PC-3 (cell line): ENCODE measurements around the gene TTC12. TPM values are rescaled to one million over a fixed set of nuclear protein-coding genes. Genes with fewer than 3 reads are reported as not detected.

ENCODE experiments used
- ATAC-seq: fragments of 200-7000 bp; cut with Tn5 transposase; 2 replicates; pipeline ENCODE4 v1.9.1; 2020; ENCODE audit warnings: mild to moderate bottlenecking, moderate library complexity
- BruUV-seq: library from RNA; stranded (reverse); fragments of 400-500 nt; replicated peaks from 2 replicates; lab custom pipeline; 2021; lab: Mats Ljungman, UMichigan
- CTCF ChIA-PET: fragments of 300-600 bp; sonication (Branson Sonifier 250); formaldehyde crosslinking; loops from one replicate; lab custom pipeline; 2022; ENCODE audit warnings: antibody characterized with exemption; lab: Charles Lee
- POLR2A ChIA-PET: fragments of 300-600 bp; sonication (Branson Sonifier 250); formaldehyde crosslinking; loops from one replicate; lab custom pipeline; 2022; ENCODE audit warnings: antibody characterized with exemption; ENCODE audit not compliant: unreplicated experiment; lab: Charles Lee
- DNase-seq: peaks from one replicate; pipeline ENCODE4 v3.0.0-alpha.2; 2015
- H2AFZ ChIP-seq: fragments of 300-600 bp; sonication (generic); 2 replicates; pipeline ENCODE4 v1.6.0; 2016; ENCODE audit warnings: antibody characterized with exemption, low read length
- H3F3A ChIP-seq: fragments of 300-600 bp; sonication (generic); one replicate; pipeline ENCODE4 v1.6.0; 2017; ENCODE audit warnings: antibody characterized with exemption, low read length, control low read depth, mild to moderate bottlenecking; ENCODE audit not compliant: unreplicated experiment
- H3K27ac ChIP-seq: fragments of 300-600 bp; sonication (generic); 2 replicates; pipeline ENCODE4 v1.5.1; 2016; ENCODE audit warnings: mild to moderate bottlenecking, low read length
- H3K27me3 ChIP-seq: fragments of 300-600 bp; sonication (generic); 2 replicates; pipeline ENCODE4 v1.6.1; 2016; ENCODE audit warnings: low read length, mixed read lengths
- H3K36me3 ChIP-seq: fragments of 300-600 bp; sonication (generic); 2 replicates; pipeline ENCODE4 v1.6.1; 2016; ENCODE audit warnings: low read depth, mixed run types, low read length, mixed read lengths
- H3K4me1 ChIP-seq: fragments of 300-600 bp; sonication (generic); 2 replicates; pipeline ENCODE4 v1.5.1; 2016; ENCODE audit warnings: low read length; ENCODE audit not compliant: insufficient read depth
- H3K4me2 ChIP-seq: fragments of 300-600 bp; sonication (generic); 2 replicates; pipeline ENCODE4 v1.6.0; 2016; ENCODE audit warnings: low read length
- H3K4me3 ChIP-seq: fragments of 300-600 bp; sonication (generic); 2 replicates; pipeline ENCODE4 v1.5.1; 2016; ENCODE audit warnings: mild to moderate bottlenecking, low read length, mixed read lengths
- H3K79me2 ChIP-seq: fragments of 300-600 bp; sonication (generic); 2 replicates; pipeline ENCODE4 v1.6.1; 2017; ENCODE audit warnings: low read length, mixed read lengths
- H3K9ac ChIP-seq: fragments of 300-600 bp; sonication (generic); 2 replicates; pipeline ENCODE4 v1.6.0; 2016; ENCODE audit warnings: mild to moderate bottlenecking, low read length
- H3K9me2 ChIP-seq: fragments of 300-600 bp; sonication (generic); replicated peaks from 2 replicates; pipeline ENCODE4 v1.6.1; 2016; ENCODE audit warnings: mixed run types, low read length, mixed read lengths
- H3K9me3 ChIP-seq: fragments of 300-600 bp; sonication (generic); 2 replicates; pipeline ENCODE4 v1.6.1; 2016; ENCODE audit warnings: low read length, mixed read lengths
- H4K20me1 ChIP-seq: fragments of 300-600 bp; sonication (generic); 2 replicates; pipeline ENCODE4 v1.6.1; 2016; ENCODE audit warnings: low read length, mixed read lengths
- CTCF ChIP-seq: fragments of 300-600 bp; sonication (generic); conservative IDR thresholded peaks from 2 replicates; pipeline ENCODE4 v1.5.1; 2017; ENCODE audit warnings: antibody characterized with exemption, low read depth, mild to moderate bottlenecking, low read length
- EZH2 ChIP-seq: fragments of 300-600 bp; sonication (generic); IDR thresholded peaks from one replicate; pipeline ENCODE4 v1.6.1; 2017; ENCODE audit warnings: antibody characterized with exemption, mild to moderate bottlenecking, low read length; ENCODE audit not compliant: unreplicated experiment
- EZH2phosphoT487 ChIP-seq: fragments of 300-600 bp; sonication (generic); IDR thresholded peaks from 2 replicates; pipeline ENCODE4 v1.6.1; 2018; ENCODE audit warnings: mild to moderate bottlenecking, antibody characterized with exemption, low read length, borderline replicate concordance
- intact Hi-C: fragments of 100-400 bp; cut with micrococcal nuclease; formaldehyde crosslinking; loops from 2 replicates; pipeline ENCODE4 v1.9.0; 2023
- total RNA-seq: library from RNA; depleted of rRNA; stranded (reverse); fragments of >200 nt; gene quantifications from 2 replicates; pipeline ENCODE4 v1.2.3, GENCODE V29; 2014

TTC12 gene
- total RNA-seq, 1 experiment from 2014 or later = 13.1 TPM

GRCh38 chr11:113324250-113324649 lies 9.9 kb downstream of the TTC12 start:
- Histone ChIP-seq H3K9me3 (no peaks in the 10 kb centered on the region), H3K79me2 (no peaks in the 10 kb centered on the region), H3K4me3 (no peak overlapping the region), H3K4me2 (no peak overlapping the region), H3K27ac (no peak overlapping the region), H3K9ac (no peak overlapping the region), H3K36me3 (no peaks in the 10 kb centered on the region; the same call in 1 of the 2 replicates), H2AFZ (no peak overlapping the region), H3F3A (no peaks in the 10 kb centered on the region), H3K9me2 (no peaks in the 10 kb centered on the region), H3K27me3 (no peaks in the 10 kb centered on the region), H4K20me1 (no peaks in the 10 kb centered on the region), H3K4me1 (no peaks in the 10 kb centered on the region)
- ATAC-seq (no peak), DNase-seq (no peak)
- CTCF ChIA-PET = no interaction called here
- TF ChIP-seq CTCF (no peak), EZH2phosphoT487 (no peak), EZH2 (no peak)
- intact Hi-C loops = no loop called here
- BruUV-seq = no TSS peak
- POLR2A ChIA-PET = no interaction called here

GRCh38 chr11:113329725-113330124 lies 15.3 kb downstream of the TTC12 start:
- BruUV-seq = no TSS peak
- no peaks in the 10 kb centered on the region for H4K20me1 ChIP-seq
- DNase-seq (no peak), ATAC-seq (no peak)
- H3K9me2 ChIP-seq = no peaks in the 10 kb centered on the region
- no peaks in the 10 kb centered on the region for H3K4me1 ChIP-seq
- no peak overlapping the region for H3K4me3 ChIP-seq
- H3K9me3 ChIP-seq = no peaks in the 10 kb centered on the region
- H3K27me3 ChIP-seq = no peaks in the 10 kb centered on the region
- ChIA-PET POLR2A (no interaction called here), CTCF (no interaction called here)
- H3K79me2 ChIP-seq = no peaks in the 10 kb centered on the region
- no peak overlapping the region for H3K27ac ChIP-seq
- H3K4me2 ChIP-seq = no peak overlapping the region
- no peaks in the 10 kb centered on the region for H3F3A ChIP-seq
- H2AFZ ChIP-seq = no peak overlapping the region
- 0 out of 2 replicates have a peak, but pooled peaks cover 6% of the 10 kb centered on the region for H3K36me3 ChIP-seq
- intact Hi-C loops = no loop called here
- no peak for TF ChIP-seq EZH2phosphoT487
- no peak overlapping the region for H3K9ac ChIP-seq

- DNase-seq (no peak), ATAC-seq (no peak)
- BruUV-seq = no TSS peak
- Histone ChIP-seq H2AFZ (no peak overlapping the region), H3K36me3 (peaks cover 22% of the 10 kb centered on the region), H3K9me2 (no peaks in the 10 kb centered on the region), H3K79me2 (no peaks in the 10 kb centered on the region), H3K27ac (no peak overlapping the region), H3K4me1 (no peaks in the 10 kb centered on the region), H4K20me1 (no peaks in the 10 kb centered on the region), H3K9ac (no peak overlapping the region), H3K4me3 (no peak overlapping the region), H3K27me3 (no peaks in the 10 kb centered on the region), H3K9me3 (0 out of 2 replicates have a peak, but pooled peaks cover under 1% of the 10 kb centered on the region), H3K4me2 (no peak overlapping the region), H3F3A (no peaks in the 10 kb centered on the region)
- intact Hi-C loops = no loop called here
- POLR2A ChIA-PET = no interaction called here
- CTCF ChIA-PET = no interaction called here
- no peak for TF ChIP-seq EZH2
- TF ChIP-seq EZH2phosphoT487 = no peak
- TF ChIP-seq CTCF = no peak
These were observed 17.1 kb downstream of the TTC12 start for GRCh38 chr11:113331441-113331840.
